ENCODE results near the gene NGLY1.

Gene NGLY1

DNA sequence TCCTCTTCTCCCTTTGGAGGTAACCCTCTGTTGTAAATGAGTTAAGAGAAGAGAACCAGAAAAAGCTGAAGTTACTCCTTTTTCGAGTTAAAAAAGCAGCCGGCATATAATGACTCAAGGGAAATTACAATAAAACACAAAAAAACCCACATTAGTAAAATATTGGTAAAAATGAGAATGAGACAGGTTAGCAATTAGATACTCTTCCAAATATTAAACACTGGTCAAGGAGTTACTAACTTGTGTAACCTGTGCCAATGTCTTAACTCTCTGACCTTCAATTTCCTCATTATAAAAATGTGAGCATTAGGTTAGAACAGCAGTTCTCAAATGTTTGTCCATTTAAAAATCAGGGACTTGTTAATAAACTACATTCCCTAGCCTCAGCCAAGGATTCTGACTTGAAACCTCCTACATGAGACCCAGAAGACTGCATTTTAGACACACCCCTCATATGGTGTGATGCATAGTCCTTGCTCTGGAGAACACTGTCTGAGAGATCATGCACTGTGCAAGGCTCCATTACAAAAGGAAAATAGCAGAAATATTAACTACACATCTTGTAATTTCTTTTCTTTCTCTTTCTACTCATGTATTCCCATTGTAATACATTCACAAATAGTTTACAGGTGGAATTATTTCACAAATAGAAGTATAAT lies 75.8 kb downstream of the NGLY1 start:
- DNase-seq, result no peak

DNA sequence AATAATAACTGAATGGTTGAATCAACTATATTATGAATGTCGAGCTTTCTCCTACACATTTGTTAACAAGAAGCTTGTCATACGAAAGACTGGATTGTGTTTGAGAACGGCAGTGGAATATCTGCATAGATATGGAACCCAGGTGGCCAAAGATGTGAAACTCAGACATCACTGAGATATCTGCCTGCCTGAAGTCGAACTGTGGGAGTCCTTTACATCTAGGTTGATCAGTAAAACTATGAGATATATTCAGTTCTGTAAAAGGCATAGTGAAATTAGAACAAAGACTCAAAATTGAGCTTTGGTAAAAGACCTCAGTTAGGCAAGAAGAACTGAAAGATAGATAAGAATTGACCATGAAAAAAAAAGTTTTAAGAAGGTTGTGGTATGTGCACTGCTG lies 77.0 kb downstream of the NGLY1 start:
- DNase-seq, result no peak

DNA sequence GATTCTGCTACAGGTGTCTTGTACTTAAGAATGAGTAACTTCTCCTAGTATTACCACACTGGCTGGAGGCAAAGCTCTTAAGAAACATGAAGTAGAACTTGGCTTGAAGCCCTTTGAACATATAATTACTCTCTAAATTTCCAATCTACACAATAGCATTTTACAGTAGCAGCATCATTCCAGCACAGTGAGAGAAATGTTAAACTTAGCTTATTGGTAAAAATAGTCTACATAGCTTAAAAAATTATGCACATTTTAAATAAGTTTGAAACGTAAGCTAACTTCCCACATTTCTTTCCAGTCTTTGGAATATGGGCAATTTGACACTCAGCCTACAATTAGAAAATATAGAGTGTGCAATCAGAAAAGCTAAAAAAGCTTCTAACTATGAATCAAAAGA lies 85.7 kb downstream of the NGLY1 start:
- DNase-seq, result no peak

DNA sequence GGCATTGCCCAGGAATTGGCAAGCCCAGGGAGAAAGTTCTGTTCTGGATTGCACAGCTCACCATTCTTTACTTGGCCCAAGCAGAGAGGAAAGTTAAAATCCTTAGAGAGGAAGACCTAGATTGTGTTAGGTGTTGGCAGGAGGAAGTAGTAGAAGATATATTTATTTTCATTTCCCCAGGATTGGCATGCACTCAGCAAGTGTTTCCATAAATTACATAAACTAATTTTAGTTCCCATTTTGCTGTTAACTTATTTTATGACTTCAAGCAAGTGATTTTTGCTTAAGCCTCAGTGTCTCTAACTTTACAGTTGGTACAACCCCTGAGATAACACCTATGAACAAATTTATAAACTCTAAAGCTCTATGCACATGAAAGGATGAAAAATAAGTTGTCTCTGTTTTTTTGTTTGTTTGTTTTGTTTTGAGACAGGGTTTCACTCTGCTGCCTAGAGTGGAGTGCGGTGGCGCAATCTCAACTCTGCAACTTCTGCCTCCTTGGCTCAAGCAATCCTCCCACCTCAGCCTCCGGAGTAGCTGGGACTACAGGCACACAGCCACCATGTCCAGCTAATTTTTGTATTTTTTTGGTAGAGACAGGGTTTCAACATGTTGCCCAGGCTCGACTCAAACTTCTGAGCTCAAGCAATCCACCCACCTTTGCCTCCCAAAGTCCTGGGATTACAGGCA lies 87.4 kb downstream of the NGLY1 start:
- no peak for DNase-seq

DNA sequence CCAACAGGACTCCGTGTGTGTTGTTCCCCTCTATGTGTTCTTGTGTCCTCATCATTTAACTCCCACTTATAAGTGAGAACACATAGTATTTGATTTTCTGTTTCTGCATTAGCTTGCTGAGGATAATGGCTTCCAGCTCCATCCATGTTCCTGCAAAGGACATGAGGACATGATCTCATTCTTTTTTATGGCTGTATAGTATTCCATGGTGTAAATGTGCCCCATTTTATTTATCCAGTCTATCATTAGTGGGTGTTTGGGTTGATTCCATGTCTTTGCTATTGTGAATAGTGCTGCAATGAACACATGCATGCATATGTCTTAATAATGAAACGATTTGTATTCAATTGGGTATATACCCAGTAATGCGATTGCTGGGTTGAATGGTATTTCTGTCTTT lies 90.0 kb downstream of the NGLY1 start:
- DNase-seq, result no peak

DNA sequence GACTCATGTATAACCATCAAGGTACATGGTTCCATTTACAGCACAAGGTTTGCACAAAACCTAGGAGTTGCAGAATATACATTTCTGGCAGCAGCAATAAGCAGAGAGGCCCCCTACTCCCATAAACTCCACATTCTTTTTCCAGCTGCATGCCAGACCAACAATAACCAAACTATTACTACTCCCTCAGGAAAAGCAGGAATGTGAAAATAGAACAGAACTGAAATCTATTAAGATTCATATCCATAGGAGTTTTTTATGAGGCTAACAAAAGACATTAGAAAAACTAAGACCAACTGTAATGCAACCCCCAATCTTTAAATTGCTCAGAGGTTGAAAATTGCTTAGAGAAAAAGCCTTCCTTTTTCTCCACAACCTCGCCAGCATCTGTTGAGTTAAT lies 90.9 kb downstream of the NGLY1 start:
- no peak for DNase-seq

DNA sequence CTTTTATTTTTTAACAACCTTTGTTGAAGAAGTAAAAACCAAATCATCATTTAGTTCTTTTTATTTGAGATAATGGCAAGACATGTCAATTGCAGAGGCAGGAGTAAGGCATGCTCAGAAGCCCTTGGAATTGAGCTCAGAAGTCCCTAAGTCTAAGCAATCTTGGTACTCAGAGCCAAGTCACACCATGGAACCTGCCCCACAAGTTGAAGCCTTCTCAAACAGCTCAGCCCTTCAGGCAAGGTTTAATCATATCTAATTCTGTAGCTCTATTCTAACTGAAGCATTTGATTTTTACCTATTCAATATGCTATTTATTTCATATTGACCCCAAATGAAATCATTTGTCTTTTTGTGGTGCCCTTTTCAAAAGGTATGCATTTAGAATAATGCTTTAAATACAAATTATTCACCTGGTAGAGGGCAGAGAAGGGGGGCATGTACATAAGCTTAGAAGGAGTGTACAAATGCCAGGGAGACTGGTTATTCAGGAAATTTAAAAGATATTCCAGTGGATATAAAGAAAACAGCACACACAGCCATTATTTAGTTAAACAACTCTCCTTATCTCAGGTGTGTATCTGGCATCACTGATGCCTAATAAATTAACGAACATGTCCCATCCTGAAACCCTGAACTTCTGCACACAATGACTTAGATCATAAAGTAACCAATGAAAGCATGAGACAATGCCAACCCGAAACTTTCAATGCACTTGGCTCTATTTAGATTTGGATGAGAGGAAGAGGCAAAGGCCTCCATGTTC lies 92.3 kb downstream of the NGLY1 start:
- DNase-seq, result no peak

DNA sequence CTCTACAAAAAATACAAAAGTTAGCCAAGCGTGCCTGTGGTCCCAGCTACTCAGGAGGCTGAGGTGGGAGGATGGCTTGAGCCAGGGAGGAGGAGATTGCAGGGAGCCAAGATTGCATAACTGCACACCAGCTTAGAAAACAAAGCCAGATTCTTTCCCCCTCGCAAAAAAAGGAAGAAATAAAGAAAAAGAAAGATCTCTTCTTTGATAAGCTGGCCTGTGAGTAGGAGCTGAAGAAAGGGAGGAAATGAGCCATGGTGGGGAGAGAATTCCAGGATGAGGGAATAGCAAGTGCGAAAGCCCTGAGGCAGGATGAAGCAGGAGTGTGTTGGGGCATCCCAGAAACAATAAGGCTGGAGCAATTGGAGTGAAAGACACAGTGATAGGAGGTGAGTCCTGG lies 94.0 kb downstream of the NGLY1 start:
- DNase-seq, result no peak

DNA sequence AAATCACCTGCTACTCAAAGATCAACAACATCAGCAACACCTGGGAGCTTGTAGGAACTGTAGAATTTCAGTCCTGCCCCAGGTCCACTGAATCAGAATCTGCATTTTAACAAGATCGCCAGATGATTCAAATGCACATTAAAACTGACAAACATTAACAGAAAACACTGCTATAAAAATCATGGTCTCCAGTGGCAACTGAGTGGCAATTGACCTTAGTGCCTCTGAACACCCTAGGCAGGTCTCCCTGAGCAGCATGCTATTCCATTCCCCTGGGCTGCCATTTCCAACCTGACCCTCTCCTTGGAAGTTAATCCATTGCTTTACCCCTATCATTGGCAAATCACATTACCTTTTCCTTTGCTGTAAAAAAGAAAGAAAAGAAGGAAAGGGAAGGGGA lies 95.5 kb downstream of the NGLY1 start:
- DNase-seq, result no peak

DNA sequence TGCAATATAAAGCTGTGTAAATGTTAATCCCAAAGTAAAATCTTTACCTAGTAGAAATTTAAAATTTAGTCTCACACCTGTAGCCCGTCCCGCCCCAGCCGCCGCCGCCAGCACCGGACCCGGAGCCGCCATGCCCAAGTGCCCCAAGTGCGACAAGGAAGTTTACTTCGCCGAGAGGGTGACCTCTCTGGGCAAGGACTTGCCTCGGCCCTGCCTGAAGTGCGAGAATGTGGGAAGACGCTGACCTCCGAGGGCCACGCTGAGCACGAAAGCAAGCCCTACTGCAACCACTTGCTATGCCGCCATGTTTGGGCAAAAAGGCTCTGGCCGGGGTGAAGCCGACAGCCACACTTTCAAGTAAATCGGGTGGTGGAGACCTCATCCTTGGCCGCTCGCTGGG lies 96.5 kb downstream of the NGLY1 start:
- DNase-seq, result no peak

DNA sequence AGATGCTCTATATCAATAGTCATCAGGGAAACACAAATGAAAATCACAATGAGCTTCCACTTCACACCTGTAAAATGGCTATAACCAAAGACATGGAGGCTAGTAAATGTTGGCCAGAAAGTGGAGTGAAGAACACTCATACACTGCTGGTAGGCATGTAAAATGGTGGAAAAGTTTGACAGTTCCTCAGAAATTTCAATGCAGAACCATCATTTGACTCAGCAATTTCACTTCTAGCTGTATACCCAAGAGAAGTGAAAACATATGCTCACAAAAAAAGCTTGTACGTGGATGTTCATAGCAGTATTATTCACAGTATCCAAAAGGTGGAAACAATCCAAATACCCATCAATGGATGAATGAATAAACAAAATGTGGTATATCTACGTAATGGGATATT lies 99.4 kb downstream of the NGLY1 start:
- no peak for DNase-seq

DNA sequence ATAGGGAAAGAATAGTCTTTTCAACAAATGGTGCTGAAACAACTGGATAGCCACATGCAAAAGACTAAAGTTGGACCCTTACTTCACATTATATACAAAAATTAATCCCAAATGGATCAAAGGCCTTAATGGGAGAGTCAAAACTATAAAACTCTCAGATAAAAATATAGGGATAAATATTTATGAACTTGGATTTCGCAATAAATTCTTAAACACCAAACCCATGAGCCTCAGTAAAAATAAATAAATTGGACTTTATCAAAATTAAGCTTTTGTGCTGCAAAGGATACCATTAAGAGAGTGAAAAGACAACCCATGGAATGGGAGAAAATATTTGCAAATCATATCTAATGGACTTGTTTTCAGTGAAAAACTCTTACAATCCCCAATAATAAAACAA lies 99.8 kb downstream of the NGLY1 start:
- DNase-seq, result no peak

DNA sequence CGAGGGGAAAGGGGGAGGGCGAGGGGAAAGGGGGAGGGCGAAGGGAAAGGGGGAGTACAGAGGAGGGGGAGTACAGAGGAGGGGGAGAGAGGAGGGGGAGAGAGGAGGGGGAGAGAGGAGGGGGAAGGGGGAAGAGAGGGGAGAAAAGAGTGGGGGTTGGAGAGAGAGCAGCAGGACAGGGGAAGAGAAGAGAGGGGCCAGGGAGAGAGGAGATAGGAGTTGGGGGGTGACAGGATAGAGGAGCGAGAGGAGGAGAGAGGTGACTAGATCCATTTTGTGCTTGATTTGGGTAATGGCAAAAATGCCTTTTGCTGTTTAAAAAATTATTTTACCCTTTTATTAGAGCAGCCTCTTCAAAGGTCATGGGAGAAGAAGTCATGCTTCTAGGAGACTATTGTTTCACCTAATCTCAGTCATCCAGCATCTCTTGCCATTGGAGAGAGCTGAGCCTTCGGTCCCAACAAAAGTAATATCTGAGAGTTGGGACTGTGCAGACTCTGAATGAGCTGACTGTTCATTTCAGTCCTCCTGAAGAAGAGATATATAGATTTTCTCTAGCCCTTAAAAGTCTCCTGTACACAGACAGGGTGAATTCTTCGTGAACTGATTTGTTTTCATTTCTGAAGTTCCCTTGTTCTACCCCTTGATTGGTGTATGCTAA lies 103.5 kb downstream of the NGLY1 start:
- no peak for DNase-seq

DNA sequence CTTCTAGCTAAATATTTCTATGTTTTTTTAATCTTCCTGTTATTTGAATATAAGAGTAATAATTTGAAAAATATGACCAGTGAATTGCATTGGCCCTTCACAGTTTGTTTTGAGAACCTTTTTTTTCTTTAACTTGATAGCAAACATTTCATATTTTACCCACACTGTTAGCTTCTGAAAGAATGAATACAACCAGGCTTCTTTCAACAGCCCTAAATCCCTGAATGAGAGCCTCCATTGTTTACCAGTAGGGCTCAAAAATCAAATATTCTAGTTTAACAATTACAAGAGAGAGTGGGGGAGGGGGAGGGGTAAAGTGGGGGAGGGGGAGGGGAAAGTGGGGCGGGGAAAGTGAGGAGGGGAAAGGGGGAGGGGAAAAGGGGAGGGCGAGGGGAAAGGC lies 104.1 kb downstream of the NGLY1 start:
- no peak for DNase-seq

DNA sequence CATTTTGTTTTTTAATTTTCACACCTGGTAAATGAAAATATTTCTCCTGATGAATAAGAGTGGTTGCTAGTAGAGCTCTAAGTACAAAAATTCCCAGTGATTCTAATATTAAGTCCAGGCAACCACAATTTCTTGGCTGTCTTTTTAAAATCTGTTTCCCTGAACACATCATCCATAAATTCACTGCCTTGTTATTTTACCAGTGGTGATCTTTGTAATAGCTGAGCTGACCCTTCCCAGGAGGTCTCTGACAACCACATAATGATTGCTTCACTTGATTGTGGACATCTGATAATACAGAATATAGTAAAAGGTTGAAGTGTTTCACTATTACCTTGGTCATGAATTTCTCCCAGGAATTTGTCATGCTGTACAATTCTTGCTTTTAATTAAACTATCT lies 104.7 kb downstream of the NGLY1 start:
- no peak for DNase-seq

DNA sequence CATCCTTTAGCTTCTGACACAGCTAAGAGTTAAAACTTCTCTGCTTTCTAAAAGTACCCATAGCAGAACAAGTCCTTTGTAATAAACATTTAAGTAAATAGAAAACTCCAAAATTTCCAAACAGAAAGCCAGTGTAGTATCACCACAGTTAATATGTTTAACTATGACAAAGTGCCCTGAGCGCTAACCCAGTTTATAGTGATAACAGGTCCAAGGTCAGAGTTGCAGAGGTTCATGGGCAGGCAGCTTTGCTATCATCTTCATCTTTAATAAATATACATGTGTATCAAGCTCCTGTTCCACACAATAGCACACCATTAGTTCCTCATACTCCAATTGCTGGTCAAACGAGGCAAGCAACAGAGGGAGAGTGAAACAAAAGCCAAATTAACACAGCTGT lies 106.1 kb downstream of the NGLY1 start:
- no peak for DNase-seq

DNA sequence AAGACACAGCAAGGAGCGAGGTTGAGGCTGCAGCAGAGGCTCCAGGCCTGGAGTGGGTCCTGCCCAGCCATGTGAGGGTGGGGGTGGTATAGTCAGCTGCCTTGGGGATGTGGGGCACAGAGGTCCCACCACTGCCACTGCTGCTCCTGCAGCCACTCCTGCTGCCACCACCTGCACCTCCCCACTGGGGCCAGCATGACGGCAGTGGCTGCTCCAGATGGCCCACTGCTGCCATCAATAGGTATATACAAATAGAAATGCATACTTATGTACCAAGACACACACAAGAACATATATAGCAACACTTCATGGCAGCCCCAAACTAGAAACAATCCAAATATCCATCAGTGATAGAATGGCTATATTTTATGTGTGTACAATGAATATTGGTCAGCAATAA lies 108.6 kb downstream of the NGLY1 start:
- DNase-seq, result no peak

DNA sequence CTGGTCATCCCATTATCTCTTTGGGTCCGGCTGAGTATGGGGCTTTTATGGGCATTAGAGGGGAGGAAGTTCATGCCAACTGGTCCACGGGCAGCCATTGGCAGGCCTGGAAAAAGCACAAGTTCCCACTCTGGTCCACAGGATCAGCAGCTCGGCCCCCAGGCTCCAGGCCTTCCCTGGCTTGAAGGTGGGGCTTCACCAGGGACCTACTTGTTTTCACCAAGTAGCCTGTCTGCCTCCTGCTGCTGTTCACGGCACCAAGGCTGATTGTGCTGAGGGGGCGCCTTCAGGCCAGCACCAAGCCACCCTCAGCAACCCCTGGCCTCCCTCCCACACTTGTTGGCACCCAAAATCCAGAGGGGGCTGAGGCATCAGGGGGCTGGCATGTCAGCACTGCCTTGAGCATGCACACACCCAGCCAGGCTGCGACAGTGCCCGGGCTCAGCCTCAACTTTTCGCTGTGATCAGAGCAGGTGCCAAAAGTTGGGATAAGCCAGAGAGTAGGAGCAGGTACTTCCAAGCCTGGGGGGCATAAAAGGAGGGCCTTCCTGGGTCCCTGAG lies 109.4 kb downstream of the NGLY1 start:
- DNase-seq, result no peak

Measured in activated naive CD4-positive, alpha-beta T cell treated with Interleukin-2 at 50 U/mL for 16 hours (primary cell).